Panc1 (cell line): ENCODE measurements around the gene SPTY2D1.
"Not testable (repeated sequence)": the region's sequence is repeated elsewhere in the genome, so short reads cannot be mapped to it uniquely, and the experiment has no call there.

Experiments
- CTCF ChIP-seq: fragments of 450-650 bp; IDR thresholded peaks from 2 replicates; pipeline ENCODE4 v1.5.1; 2017; ENCODE audit warnings: mild to moderate bottlenecking
- POLR2AphosphoS5 ChIP-seq: IDR thresholded peaks from 2 replicates; pipeline ENCODE4 v1.6.1; 2012; ENCODE audit warnings: mild to moderate bottlenecking, low read depth, low read length, moderate library complexity

- not testable (repeated sequence) for TF ChIP-seq CTCF, POLR2AphosphoS5
Measured at GRCh38 chr11:18594088-18594487, 40.1 kb downstream of the SPTY2D1 start.
